ENCODE results near the gene FAM209B. TPM values are rescaled to one million over a fixed set of nuclear protein-coding genes. Genes with fewer than 3 reads are reported as not detected.
"Not testable (repeated sequence)": the region's sequence is repeated elsewhere in the genome, so short reads cannot be mapped to it uniquely, and the experiment has no call there.

FAM209B gene
- total and polyA plus RNA-seq, 9 of the 15 experiments (the other 6 are each of a cell fraction or from before 2014, with no cell fraction given) = 0.34 to 0.40 (median 0.36) TPM; not detected in 6

- TF ChIP-seq ETS1 (conservative IDR thresholded peaks at IDR 0.05; ENCODE audit: control insufficient read depth, low read depth, low read length) = no peak
These were observed 10.7 kb upstream of the FAM209B start (continued) for GRCh38 chr20:56522311-56522710.

- H3K9me1 ChIP-seq (ENCODE audit: control insufficient read depth, insufficient read depth, low read length); H3K36me3 ChIP-seq (ENCODE audit: control insufficient read depth, insufficient read depth, low read length); H3K27me3 ChIP-seq (ENCODE audit: control insufficient read depth in 2 of 2, insufficient read depth in 2 of 2, low read length in 2 of 2); H2AFZ ChIP-seq (ENCODE audit: low read depth, low read length); H3K27ac ChIP-seq (ENCODE audit: extremely low read depth, low read depth, low read length); FAIRE-seq; POLR2A ChIA-PET; in situ Hi-C loops (cut with MboI); CTCF ChIA-PET (ENCODE audit: low intra/inter-chr PET ratio); DNase-seq (ENCODE audit: extremely low read depth in 1 of 4, low spot score in 3 of 4); H3K9me3 ChIP-seq (replicated peaks; ENCODE audit: control insufficient read depth, insufficient read depth, low read depth, low read length); H3K79me2 ChIP-seq (ENCODE audit: control insufficient read depth, insufficient read depth, low read length); ATAC-seq; H3K4me3 ChIP-seq; intact Hi-C loops (cut with micrococcal nuclease); H3K4me1 ChIP-seq (replicated peaks in 1 of 2; ENCODE audit: control insufficient read depth in 2 of 2, insufficient read depth in 2 of 2, low read length in 2 of 2); H3K9ac ChIP-seq (ENCODE audit: insufficient read depth in 1 of 2, low read depth in 2 of 2, low read length in 2 of 2); BruUV-seq (replicated peaks); H3K4me2 ChIP-seq (ENCODE audit: insufficient read depth, low read length); H4K20me1 ChIP-seq (replicated peaks; ENCODE audit: control insufficient read depth, insufficient read depth, low read length): not testable (repeated sequence)
- WGBS (ENCODE audit: insufficient coverage, low coverage, missing lambda C conversion rate) = 3% methylated on average over 5 of the region's 7 CpGs
These were observed 8.6 kb upstream of the FAM209B start, which contains the start of gene FAM209A for GRCh38 chr20:56524444-56524843. Gene FAM209A (plus strand): TSS chr20:56524744. CDS start chr20:56524809, 65 bp downstream.

GRCh38 chr20:56527521-56527920 lies 5.5 kb upstream of the FAM209B start:
- POLR2A ChIA-PET = no interaction called here
- H3K27ac ChIP-seq (ENCODE audit: extremely low read depth, low read depth, low read length) = no peak overlapping the region
- no peaks in the 10 kb centered on the region; a peak in 1 of 5 replicates for H3K4me1 ChIP-seq (replicated peaks in 1 of 2; ENCODE audit: control insufficient read depth in 2 of 2, insufficient read depth in 2 of 2, low read length in 2 of 2)
- 0% methylated on average over 6 of the region's 7 CpGs for WGBS (ENCODE audit: insufficient coverage, low coverage, missing lambda C conversion rate)
- no peaks in the 10 kb centered on the region for H3K79me2 ChIP-seq (ENCODE audit: control insufficient read depth, insufficient read depth, low read length)
- no peak overlapping the region for H3K9ac ChIP-seq (ENCODE audit: insufficient read depth in 1 of 2, low read depth in 2 of 2, low read length in 2 of 2)
- H3K4me2 ChIP-seq (ENCODE audit: insufficient read depth, low read length) = no peak overlapping the region
- DNase-seq (ENCODE audit: extremely low read depth in 1 of 4, low spot score in 3 of 4) = no peak
- no peak for TF ChIP-seq OTX1 (CRISPR knock-in tag; IDR thresholded peaks at IDR 0.05)
- TF ChIP-seq NUFIP1 (IDR thresholded peaks at IDR 0.05; ENCODE audit: partially characterized antibody) = no peak
- TF ChIP-seq SMARCC2 (IDR thresholded peaks at IDR 0.05; ENCODE audit: low read depth) = no peak
- no peak for TF ChIP-seq ATF2 (CRISPR knock-in tag; IDR thresholded peaks at IDR 0.05)
- no peak for TF ChIP-seq ZNF780A (CRISPR knock-in tag; IDR thresholded peaks at IDR 0.05)
- no peak for TF ChIP-seq ZNF79 (CRISPR knock-in tag; IDR thresholded peaks at IDR 0.05; ENCODE audit: low read depth)
- TF ChIP-seq PRPF4 (IDR thresholded peaks at IDR 0.05; ENCODE audit: insufficient read depth, low read depth, low read length, poor library complexity, severe bottlenecking) = no peak
- no peak for TF ChIP-seq TSC22D4 (tag; IDR thresholded peaks at IDR 0.05)
- no peak overlapping the region for H3K4me3 ChIP-seq
- CTCF ChIA-PET (ENCODE audit: low intra/inter-chr PET ratio) = no interaction called here
- H3K27me3 ChIP-seq (ENCODE audit: control insufficient read depth in 2 of 2, insufficient read depth in 2 of 2, low read length in 2 of 2) = peaks cover 5 to 8% of the 10 kb centered on the region in 2 experiments; a peak in 4 of 5 replicates
- in situ Hi-C loops (cut with MboI) (no loop called here), intact Hi-C loops (cut with micrococcal nuclease) (no loop called here)
- FAIRE-seq = no peak
- H3K9me3 ChIP-seq (replicated peaks; ENCODE audit: control insufficient read depth, insufficient read depth, low read depth, low read length) = no peaks in the 10 kb centered on the region
- ATAC-seq = no peak
- BruUV-seq (replicated peaks) = no TSS peak
- H4K20me1 ChIP-seq (replicated peaks; ENCODE audit: control insufficient read depth, insufficient read depth, low read length) = no peaks in the 10 kb centered on the region
- no peak overlapping the region for H2AFZ ChIP-seq (ENCODE audit: low read depth, low read length)
- H3K9me1 ChIP-seq (ENCODE audit: control insufficient read depth, insufficient read depth, low read length) = no peaks in the 10 kb centered on the region
- H3K36me3 ChIP-seq (ENCODE audit: control insufficient read depth, insufficient read depth, low read length) = no peaks in the 10 kb centered on the region

Measured in K562 (cell line).